HL-60 (cell line): ENCODE data around the gene GRID2.

Experiments used
- DNase-seq, 2 experiments: peaks; one replicate each; pipeline ENCODE4 v3.0.0-alpha.2; 2010 to 2020; ENCODE audit warnings: low read depth in 1 of 2, low spot score in 1 of 2
- H3K27ac ChIP-seq: fragments of 250-450 bp; sonication (Bioruptor Pico); replicated peaks from 2 replicates; pipeline ENCODE4 v1.5.1; 2020; ENCODE audit warnings: mild to moderate bottlenecking, moderate library complexity
- H3K27me3 ChIP-seq: fragments of 250-450 bp; sonication (Bioruptor Pico); 2 replicates; pipeline ENCODE4 v1.5.1; 2021; ENCODE audit warnings: mild to moderate bottlenecking, moderate library complexity; ENCODE audit not compliant: insufficient read depth, poor library complexity, severe bottlenecking
- H3K4me3 ChIP-seq: replicated peaks from 2 replicates; pipeline ENCODE4 v1.5.1; 2011; ENCODE audit warnings: mild to moderate bottlenecking, control low read depth, low read length; ENCODE audit not compliant: insufficient read depth
- GABPA ChIP-seq: IDR thresholded peaks from 2 replicates; pipeline ENCODE4 v1.6.1; 2012; ENCODE audit warnings: low read depth
- POLR2AphosphoS5 ChIP-seq: IDR thresholded peaks from 2 replicates; pipeline ENCODE4 v1.6.1; 2012; ENCODE audit warnings: low read depth
- SPI1 ChIP-seq: IDR thresholded peaks from 2 replicates; pipeline ENCODE4 v1.6.1; 2012; ENCODE audit warnings: low read depth, mild to moderate bottlenecking, borderline replicate concordance
- TF ChIP-seq, protein P1 (sequence below): IDR thresholded peaks from 2 replicates; pipeline ENCODE4 v1.6.1; 2012; ENCODE audit warnings: low read depth; ENCODE audit not compliant: insufficient replicate concordance
- TF ChIP-seq, protein P2 (sequence below): IDR thresholded peaks from one replicate; pipeline ENCODE4 v1.5.1; 2011; ENCODE audit warnings: low read length, control low read depth, inconsistent platforms; ENCODE audit not compliant: insufficient read depth

Gene GRID2

DNA sequence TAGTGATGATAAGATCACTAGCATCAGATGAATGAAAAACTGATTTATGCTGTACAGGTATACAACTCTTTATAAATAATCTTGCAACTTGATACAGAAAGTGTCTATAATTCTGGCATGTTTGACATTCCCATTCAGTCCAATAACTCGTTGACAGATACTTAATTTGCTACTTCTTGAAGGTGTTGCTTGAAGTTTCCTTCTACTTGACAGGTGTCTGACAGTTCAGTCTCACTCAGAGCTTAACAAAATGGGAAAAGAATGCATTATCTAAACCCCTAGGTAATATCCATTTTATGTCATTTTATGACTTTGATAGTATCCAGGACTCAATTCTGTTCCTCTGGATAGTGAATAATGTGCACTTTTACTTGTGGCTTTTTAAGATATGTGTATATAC lies 508.9 kb downstream of the GRID2 start:
- H3K27ac ChIP-seq: no peak overlapping the region
- H3K4me3 ChIP-seq: no peak overlapping the region
- H3K27me3 ChIP-seq: no peaks in the 10 kb centered on the region
- no peak for TF ChIP-seq POLR2AphosphoS5
- TF ChIP-seq, protein P1, sequence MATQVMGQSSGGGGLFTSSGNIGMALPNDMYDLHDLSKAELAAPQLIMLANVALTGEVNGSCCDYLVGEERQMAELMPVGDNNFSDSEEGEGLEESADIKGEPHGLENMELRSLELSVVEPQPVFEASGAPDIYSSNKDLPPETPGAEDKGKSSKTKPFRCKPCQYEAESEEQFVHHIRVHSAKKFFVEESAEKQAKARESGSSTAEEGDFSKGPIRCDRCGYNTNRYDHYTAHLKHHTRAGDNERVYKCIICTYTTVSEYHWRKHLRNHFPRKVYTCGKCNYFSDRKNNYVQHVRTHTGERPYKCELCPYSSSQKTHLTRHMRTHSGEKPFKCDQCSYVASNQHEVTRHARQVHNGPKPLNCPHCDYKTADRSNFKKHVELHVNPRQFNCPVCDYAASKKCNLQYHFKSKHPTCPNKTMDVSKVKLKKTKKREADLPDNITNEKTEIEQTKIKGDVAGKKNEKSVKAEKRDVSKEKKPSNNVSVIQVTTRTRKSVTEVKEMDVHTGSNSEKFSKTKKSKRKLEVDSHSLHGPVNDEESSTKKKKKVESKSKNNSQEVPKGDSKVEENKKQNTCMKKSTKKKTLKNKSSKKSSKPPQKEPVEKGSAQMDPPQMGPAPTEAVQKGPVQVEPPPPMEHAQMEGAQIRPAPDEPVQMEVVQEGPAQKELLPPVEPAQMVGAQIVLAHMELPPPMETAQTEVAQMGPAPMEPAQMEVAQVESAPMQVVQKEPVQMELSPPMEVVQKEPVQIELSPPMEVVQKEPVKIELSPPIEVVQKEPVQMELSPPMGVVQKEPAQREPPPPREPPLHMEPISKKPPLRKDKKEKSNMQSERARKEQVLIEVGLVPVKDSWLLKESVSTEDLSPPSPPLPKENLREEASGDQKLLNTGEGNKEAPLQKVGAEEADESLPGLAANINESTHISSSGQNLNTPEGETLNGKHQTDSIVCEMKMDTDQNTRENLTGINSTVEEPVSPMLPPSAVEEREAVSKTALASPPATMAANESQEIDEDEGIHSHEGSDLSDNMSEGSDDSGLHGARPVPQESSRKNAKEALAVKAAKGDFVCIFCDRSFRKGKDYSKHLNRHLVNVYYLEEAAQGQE: no peak
- TF ChIP-seq, protein P2, sequence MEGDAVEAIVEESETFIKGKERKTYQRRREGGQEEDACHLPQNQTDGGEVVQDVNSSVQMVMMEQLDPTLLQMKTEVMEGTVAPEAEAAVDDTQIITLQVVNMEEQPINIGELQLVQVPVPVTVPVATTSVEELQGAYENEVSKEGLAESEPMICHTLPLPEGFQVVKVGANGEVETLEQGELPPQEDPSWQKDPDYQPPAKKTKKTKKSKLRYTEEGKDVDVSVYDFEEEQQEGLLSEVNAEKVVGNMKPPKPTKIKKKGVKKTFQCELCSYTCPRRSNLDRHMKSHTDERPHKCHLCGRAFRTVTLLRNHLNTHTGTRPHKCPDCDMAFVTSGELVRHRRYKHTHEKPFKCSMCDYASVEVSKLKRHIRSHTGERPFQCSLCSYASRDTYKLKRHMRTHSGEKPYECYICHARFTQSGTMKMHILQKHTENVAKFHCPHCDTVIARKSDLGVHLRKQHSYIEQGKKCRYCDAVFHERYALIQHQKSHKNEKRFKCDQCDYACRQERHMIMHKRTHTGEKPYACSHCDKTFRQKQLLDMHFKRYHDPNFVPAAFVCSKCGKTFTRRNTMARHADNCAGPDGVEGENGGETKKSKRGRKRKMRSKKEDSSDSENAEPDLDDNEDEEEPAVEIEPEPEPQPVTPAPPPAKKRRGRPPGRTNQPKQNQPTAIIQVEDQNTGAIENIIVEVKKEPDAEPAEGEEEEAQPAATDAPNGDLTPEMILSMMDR: no peak
- no peak for TF ChIP-seq GABPA
- TF ChIP-seq SPI1: no peak
- no peak for DNase-seq

DNA sequence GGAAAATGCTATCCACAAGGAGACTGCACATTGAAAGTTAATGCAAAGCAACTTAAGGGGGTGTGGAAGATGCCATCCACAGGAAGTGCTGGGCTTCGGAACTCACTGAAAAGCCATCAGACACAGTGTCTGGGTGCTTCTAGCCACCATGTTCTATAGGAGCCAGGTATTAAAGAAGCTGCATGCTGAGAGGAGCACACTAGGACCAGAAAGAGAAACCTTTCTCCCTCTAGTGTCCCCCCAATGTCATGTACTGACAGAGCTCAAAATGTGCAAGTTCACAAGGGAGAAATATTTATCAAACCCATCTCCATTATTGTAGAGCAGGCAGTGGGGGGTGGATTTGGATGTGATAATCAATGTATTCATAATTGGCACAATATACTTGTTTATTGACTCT lies 510.9 kb downstream of the GRID2 start:
- Histone ChIP-seq H3K27ac (no peak overlapping the region), H3K27me3 (no peaks in the 10 kb centered on the region), H3K4me3 (no peak overlapping the region)
- DNase-seq: no peak
- TF ChIP-seq SPI1 (no peak), GABPA (no peak), POLR2AphosphoS5 (no peak)
- TF ChIP-seq, protein P2: no peak
- TF ChIP-seq, protein P1: no peak

DNA sequence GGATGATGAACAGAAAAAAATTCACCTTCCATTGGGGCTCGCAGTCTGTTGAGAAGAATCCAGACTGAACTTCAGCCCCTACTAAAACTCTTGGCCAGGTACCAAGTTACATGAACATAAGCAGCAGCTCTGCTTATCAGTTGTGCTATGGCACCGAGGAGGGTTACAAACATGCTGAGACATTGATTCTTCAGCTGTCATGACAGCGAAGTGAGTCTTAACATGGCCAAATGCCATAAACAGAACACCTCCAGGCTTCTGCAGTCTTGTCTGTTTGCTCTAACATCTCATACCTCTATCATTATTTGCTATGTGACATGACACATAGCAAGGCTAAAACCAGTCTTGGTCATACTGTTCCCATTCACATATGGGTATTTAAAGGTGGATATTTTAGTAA lies 521.5 kb downstream of the GRID2 start:
- TF ChIP-seq POLR2AphosphoS5 (no peak), SPI1 (no peak), GABPA (no peak)
- TF ChIP-seq, protein P1: no peak
- TF ChIP-seq, protein P2: no peak
- no peak for DNase-seq
- no peak overlapping the region for H3K4me3 ChIP-seq
- no peak overlapping the region for H3K27ac ChIP-seq
- H3K27me3 ChIP-seq: no peaks in the 10 kb centered on the region
